ENCODE measurements around the gene ZFP92. TPM values are rescaled to one million over a fixed set of nuclear protein-coding genes. Genes with fewer than 3 reads are reported as not detected.

Gene ZFP92
- total RNA-seq, 1 donor from 2014 or later: 0.27 TPM

GRCh38 chrX:153445856-153446635, 34.8 kb downstream of the ZFP92 start, which contains the start of gene TREX2:
TSS of gene TREX2 (minus strand) at chrX:153446056. CDS start at chrX:153445430, 626 bp downstream.
- no peaks in the 10 kb centered on the region for H4K20me1 ChIP-seq (ENCODE audit: insufficient read depth, low read length)
- no peak within 1 kb of the TSS for H3K9ac ChIP-seq (ENCODE audit: low read length)
- H3K27me3 ChIP-seq (ENCODE audit: insufficient read depth, low read length): no peaks in the 10 kb centered on the region
- TF ChIP-seq EZH2 (IDR thresholded peaks at IDR 0.05; ENCODE audit: insufficient read depth, low read length) (no peak), CTCF (IDR thresholded peaks at IDR 0.05; ENCODE audit: insufficient read depth, low read depth, low read length) (no peak)
- Mint-ChIP-seq H3K4me3 (ENCODE audit: unreplicated experiment) (no peak within 1 kb of the TSS), H3K27me3 (ENCODE audit: low read depth, unreplicated experiment) (peaks cover 3% of the 10 kb centered on the region), H3K4me1 (ENCODE audit: low read depth, unreplicated experiment) (no peaks in the 10 kb centered on the region), H3K36me3 (ENCODE audit: low read depth, unreplicated experiment) (peaks cover 2% of the 10 kb centered on the region), H3K27ac (ENCODE audit: unreplicated experiment) (no peak within 1 kb of the TSS), H3K9me3 (ENCODE audit: unreplicated experiment) (no peaks in the 10 kb centered on the region)
- H3K4me2 ChIP-seq (ENCODE audit: low read length): no peak within 1 kb of the TSS
- H3K79me2 ChIP-seq (ENCODE audit: insufficient read depth, low read length): no peaks in the 10 kb centered on the region
- no peak within 1 kb of the TSS for H3K4me3 ChIP-seq (ENCODE audit: insufficient read depth, low read depth, low read length)
- H3K9me3 ChIP-seq (ENCODE audit: insufficient read depth, low read depth, low read length): no peaks in the 10 kb centered on the region
- H3K36me3 ChIP-seq (ENCODE audit: insufficient read depth, low read length): no peaks in the 10 kb centered on the region
- DNase-seq (ENCODE audit: low read depth): no peak
- no peak within 1 kb of the TSS for H2AFZ ChIP-seq (ENCODE audit: low read depth, low read length)
- H3K4me1 ChIP-seq (ENCODE audit: insufficient read depth, low read length): no peaks in the 10 kb centered on the region
- no peak for FAIRE-seq
- H3K27ac ChIP-seq (ENCODE audit: low read depth, low read length): no peak within 1 kb of the TSS

GRCh38 chrX:153446636-153446936, 35.3 kb downstream of the ZFP92 start:
- Histone ChIP-seq H4K20me1 (ENCODE audit: insufficient read depth, low read length) (no peaks in the 10 kb centered on the region), H3K27ac (ENCODE audit: low read depth, low read length) (no peak overlapping the region), H3K4me1 (ENCODE audit: insufficient read depth, low read length) (no peaks in the 10 kb centered on the region), H2AFZ (ENCODE audit: low read depth, low read length) (no peak overlapping the region), H3K79me2 (ENCODE audit: insufficient read depth, low read length) (no peaks in the 10 kb centered on the region), H3K27me3 (ENCODE audit: insufficient read depth, low read length) (no peaks in the 10 kb centered on the region), H3K36me3 (ENCODE audit: insufficient read depth, low read length) (no peaks in the 10 kb centered on the region), H3K4me2 (ENCODE audit: low read length) (no peak overlapping the region), H3K4me3 (ENCODE audit: insufficient read depth, low read depth, low read length) (no peak overlapping the region), H3K9me3 (ENCODE audit: insufficient read depth, low read depth, low read length) (no peaks in the 10 kb centered on the region), H3K9ac (ENCODE audit: low read length) (no peak overlapping the region)
- peaks cover 2% of the 10 kb centered on the region for H3K36me3 Mint-ChIP-seq (ENCODE audit: low read depth, unreplicated experiment)
- peaks cover 3% of the 10 kb centered on the region for H3K27me3 Mint-ChIP-seq (ENCODE audit: low read depth, unreplicated experiment)
- DNase-seq (ENCODE audit: low read depth) (no peak), FAIRE-seq (no peak)
- H3K27ac Mint-ChIP-seq (ENCODE audit: unreplicated experiment): no peak overlapping the region
- no peaks in the 10 kb centered on the region for H3K9me3 Mint-ChIP-seq (ENCODE audit: unreplicated experiment)
- no peak for TF ChIP-seq EZH2 (IDR thresholded peaks at IDR 0.05; ENCODE audit: insufficient read depth, low read length)
- TF ChIP-seq CTCF (IDR thresholded peaks at IDR 0.05; ENCODE audit: insufficient read depth, low read depth, low read length): no peak
- H3K4me1 Mint-ChIP-seq (ENCODE audit: low read depth, unreplicated experiment): no peaks in the 10 kb centered on the region
- no peak overlapping the region for H3K4me3 Mint-ChIP-seq (ENCODE audit: unreplicated experiment)

GRCh38 chrX:153446950-153447580, 35.8 kb downstream of the ZFP92 start:
- Histone ChIP-seq H3K9me3 (ENCODE audit: insufficient read depth, low read depth, low read length) (no peaks in the 10 kb centered on the region), H4K20me1 (ENCODE audit: insufficient read depth, low read length) (no peaks in the 10 kb centered on the region), H3K4me2 (ENCODE audit: low read length) (no peak overlapping the region), H3K4me3 (ENCODE audit: insufficient read depth, low read depth, low read length) (no peak overlapping the region), H3K27ac (ENCODE audit: low read depth, low read length) (no peak overlapping the region), H3K9ac (ENCODE audit: low read length) (no peak overlapping the region), H3K4me1 (ENCODE audit: insufficient read depth, low read length) (no peaks in the 10 kb centered on the region), H3K27me3 (ENCODE audit: insufficient read depth, low read length) (no peaks in the 10 kb centered on the region), H3K79me2 (ENCODE audit: insufficient read depth, low read length) (no peaks in the 10 kb centered on the region), H2AFZ (ENCODE audit: low read depth, low read length) (no peak overlapping the region), H3K36me3 (ENCODE audit: insufficient read depth, low read length) (no peaks in the 10 kb centered on the region)
- DNase-seq (ENCODE audit: low read depth) (no peak), FAIRE-seq (no peak)
- H3K36me3 Mint-ChIP-seq (ENCODE audit: low read depth, unreplicated experiment): peaks cover 2% of the 10 kb centered on the region
- H3K4me3 Mint-ChIP-seq (ENCODE audit: unreplicated experiment): no peak overlapping the region
- H3K4me1 Mint-ChIP-seq (ENCODE audit: low read depth, unreplicated experiment): no peaks in the 10 kb centered on the region
- H3K9me3 Mint-ChIP-seq (ENCODE audit: unreplicated experiment): no peaks in the 10 kb centered on the region
- H3K27me3 Mint-ChIP-seq (ENCODE audit: low read depth, unreplicated experiment): peaks cover 3% of the 10 kb centered on the region
- TF ChIP-seq EZH2 (IDR thresholded peaks at IDR 0.05; ENCODE audit: insufficient read depth, low read length) (no peak), CTCF (IDR thresholded peaks at IDR 0.05; ENCODE audit: insufficient read depth, low read depth, low read length) (no peak)
- H3K27ac Mint-ChIP-seq (ENCODE audit: unreplicated experiment): no peak overlapping the region

Data from astrocyte (in vitro differentiated cells and primary cell).